ENCODE data around the gene PCNX4.

Gene PCNX4

GRCh38 chr14:60087668-60088067 is 4.1 kb upstream of the PCNX4 start:
- Histone ChIP-seq H3K9me3 (ENCODE audit: control insufficient read depth, insufficient read depth, low read length) (no peaks in the 10 kb centered on the region), H3K4me3 (ENCODE audit: low read length) (no peak overlapping the region), H3K36me3 (ENCODE audit: control insufficient read depth, insufficient read depth, low read length) (no peaks in the 10 kb centered on the region), H3K4me1 (ENCODE audit: control insufficient read depth, insufficient read depth, low read length) (no peaks in the 10 kb centered on the region), H3K27ac (ENCODE audit: low read length) (no peak overlapping the region), H3K27me3 (ENCODE audit: control insufficient read depth, insufficient read depth, low read length) (no peaks in the 10 kb centered on the region)
- no peak for DNase-seq (ENCODE audit: low read depth, low spot score)
- no CpG with 5 or more reads among the region's 3 CpGs for WGBS (ENCODE audit: insufficient coverage, insufficient read length)

- no CpG with 5 or more reads among the region's 4 CpGs for WGBS (ENCODE audit: insufficient coverage, insufficient read length)
- Histone ChIP-seq H3K36me3 (ENCODE audit: control insufficient read depth, insufficient read depth, low read length) (no peaks in the 10 kb centered on the region), H3K27ac (ENCODE audit: low read length) (no peak overlapping the region), H3K4me3 (ENCODE audit: low read length) (no peak overlapping the region), H3K4me1 (ENCODE audit: control insufficient read depth, insufficient read depth, low read length) (peaks cover under 1% of the 10 kb centered on the region; the same call in 1 of the 2 replicates), H3K27me3 (ENCODE audit: control insufficient read depth, insufficient read depth, low read length) (no peaks in the 10 kb centered on the region), H3K9me3 (ENCODE audit: control insufficient read depth, insufficient read depth, low read length) (no peaks in the 10 kb centered on the region)
- DNase-seq (ENCODE audit: low read depth, low spot score): no peak
Measured at GRCh38 chr14:60089221-60089620, 2.5 kb upstream of the PCNX4 start.

DNA sequence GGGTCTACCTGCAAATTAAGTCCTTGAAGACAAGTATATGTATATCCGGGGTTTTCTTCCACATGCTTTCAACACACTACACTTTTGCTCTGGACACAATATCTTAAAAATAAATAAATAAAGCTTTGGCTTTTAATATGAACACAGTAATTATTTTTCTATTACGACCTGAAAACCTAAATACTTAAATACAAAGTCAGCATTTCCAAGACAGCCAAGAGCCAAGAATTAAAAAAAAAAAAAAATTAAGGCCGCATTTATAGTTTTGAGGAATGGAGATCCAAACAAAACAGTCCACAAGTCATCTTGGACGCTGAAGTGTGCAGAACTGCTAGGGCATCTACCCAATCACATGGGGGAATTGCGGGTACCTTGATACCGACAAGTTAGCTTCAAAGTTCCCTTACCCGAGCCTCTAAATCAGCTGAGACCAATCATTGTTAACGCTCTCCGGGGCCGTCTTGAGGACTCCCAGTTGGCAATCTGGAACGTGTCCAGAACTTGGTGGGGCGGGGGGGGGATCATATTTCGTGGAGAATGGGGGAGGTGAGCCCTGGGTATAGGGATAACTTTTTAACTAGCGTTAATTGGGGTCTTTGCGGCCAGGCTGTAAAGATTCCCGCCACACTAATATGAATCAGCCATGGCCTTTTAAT is 731 bp upstream of the PCNX4 start:
- Histone ChIP-seq H3K4me1 (ENCODE audit: control insufficient read depth, insufficient read depth, low read length) (peaks cover 2% of the 10 kb centered on the region; the same call in 1 of the 2 replicates), H3K36me3 (ENCODE audit: control insufficient read depth, insufficient read depth, low read length) (no peaks in the 10 kb centered on the region), H3K27me3 (ENCODE audit: control insufficient read depth, insufficient read depth, low read length) (no peaks in the 10 kb centered on the region), H3K9me3 (ENCODE audit: control insufficient read depth, insufficient read depth, low read length) (no peaks in the 10 kb centered on the region), H3K27ac (ENCODE audit: low read length) (no peak overlapping the region), H3K4me3 (ENCODE audit: low read length) (peak overlapping the region; percentile 57; the same call in 1 of the 2 replicates)
- DNase-seq (ENCODE audit: low read depth, low spot score): no peak
- no CpG with 5 or more reads among the region's 16 CpGs for WGBS (ENCODE audit: insufficient coverage, insufficient read length)

DNA sequence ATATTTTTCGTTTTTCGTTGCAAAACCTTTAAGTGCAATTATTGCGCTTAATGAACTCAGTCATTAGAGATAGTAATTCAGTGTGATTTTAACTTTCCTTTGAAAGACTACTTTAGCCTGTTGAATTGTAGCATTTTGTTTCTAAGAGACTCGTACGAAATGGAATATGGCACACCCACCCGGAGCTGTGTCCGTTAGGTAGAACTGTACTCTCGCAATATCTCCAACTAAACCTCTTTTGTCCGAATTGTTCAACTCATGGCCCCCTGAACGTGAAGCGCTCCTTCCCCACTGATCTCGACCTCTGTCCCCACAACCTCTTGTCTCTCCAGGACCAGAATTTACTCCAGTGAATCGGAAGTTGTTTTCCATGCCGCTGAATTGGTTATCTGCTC is 800 bp downstream of the PCNX4 start:
- peaks cover 2% of the 10 kb centered on the region; the same call in 1 of the 2 replicates for H3K4me1 ChIP-seq (ENCODE audit: control insufficient read depth, insufficient read depth, low read length)
- H3K36me3 ChIP-seq (ENCODE audit: control insufficient read depth, insufficient read depth, low read length): no peaks in the 10 kb centered on the region
- no peaks in the 10 kb centered on the region for H3K27me3 ChIP-seq (ENCODE audit: control insufficient read depth, insufficient read depth, low read length)
- no peaks in the 10 kb centered on the region for H3K9me3 ChIP-seq (ENCODE audit: control insufficient read depth, insufficient read depth, low read length)
- H3K27ac ChIP-seq (ENCODE audit: low read length): no peak overlapping the region
- DNase-seq (ENCODE audit: low read depth, low spot score): no peak
- no CpG with 5 or more reads among the region's 14 CpGs for WGBS (ENCODE audit: insufficient coverage, insufficient read length)
- peak overlapping the region; percentile 57 for H3K4me3 ChIP-seq (ENCODE audit: low read length)

- no CpG with 5 or more reads among the region's 3 CpGs for WGBS (ENCODE audit: insufficient coverage, insufficient read length)
- peaks cover 2% of the 10 kb centered on the region; the same call in 1 of the 2 replicates for H3K4me1 ChIP-seq (ENCODE audit: control insufficient read depth, insufficient read depth, low read length)
- no peaks in the 10 kb centered on the region; the same call in 1 of the 2 replicates for H3K36me3 ChIP-seq (ENCODE audit: control insufficient read depth, insufficient read depth, low read length)
- no peaks in the 10 kb centered on the region for H3K27me3 ChIP-seq (ENCODE audit: control insufficient read depth, insufficient read depth, low read length)
- H3K9me3 ChIP-seq (ENCODE audit: control insufficient read depth, insufficient read depth, low read length): peaks cover 1% of the 10 kb centered on the region; the same call in 1 of the 2 replicates
- DNase-seq (ENCODE audit: low read depth, low spot score): no peak
- no peak overlapping the region for H3K27ac ChIP-seq (ENCODE audit: low read length)
- H3K4me3 ChIP-seq (ENCODE audit: low read length): peak overlapping the region; percentile 57; the same call in 1 of the 2 replicates
Measured at GRCh38 chr14:60093080-60093479, 1.4 kb downstream of the PCNX4 start.

- Histone ChIP-seq H3K27ac (ENCODE audit: low read length) (no peak overlapping the region), H3K4me1 (ENCODE audit: control insufficient read depth, insufficient read depth, low read length) (peaks cover 2% of the 10 kb centered on the region; the same call in 1 of the 2 replicates), H3K9me3 (ENCODE audit: control insufficient read depth, insufficient read depth, low read length) (peaks cover 1% of the 10 kb centered on the region; the same call in 1 of the 2 replicates), H3K27me3 (ENCODE audit: control insufficient read depth, insufficient read depth, low read length) (no peaks in the 10 kb centered on the region), H3K36me3 (ENCODE audit: control insufficient read depth, insufficient read depth, low read length) (no peaks in the 10 kb centered on the region; the same call in 1 of the 2 replicates), H3K4me3 (ENCODE audit: low read length) (no peak overlapping the region)
- DNase-seq (ENCODE audit: low read depth, low spot score): no peak
Measured at GRCh38 chr14:60093606-60094005, 1.9 kb downstream of the PCNX4 start.

DNA sequence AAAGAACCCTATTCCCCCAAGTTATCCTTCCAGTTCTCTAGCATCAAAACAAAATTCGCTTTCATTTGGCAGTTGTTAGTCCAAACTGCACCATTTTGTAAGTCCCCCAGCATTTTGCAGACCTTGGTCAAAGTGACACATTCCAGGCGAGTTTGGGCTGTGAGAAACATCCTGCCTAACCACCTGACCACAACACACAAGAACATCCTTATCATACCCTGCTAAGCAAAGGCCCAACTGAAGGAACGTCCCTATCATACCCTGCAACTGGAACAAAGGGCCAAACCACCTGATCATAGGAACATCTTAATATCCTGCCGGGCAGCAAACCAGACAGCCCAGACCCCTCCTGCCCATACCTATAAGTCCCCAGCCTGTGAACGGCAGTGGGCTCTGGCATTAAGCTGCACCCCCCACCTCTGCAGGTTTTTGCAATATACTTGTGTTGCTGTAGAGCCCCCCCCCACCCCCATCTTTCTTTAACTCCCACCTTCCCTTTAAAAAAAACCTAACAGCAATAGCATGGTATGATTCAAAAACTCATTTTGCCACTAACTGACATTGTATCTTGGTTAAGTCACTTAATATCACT is 2.7 kb downstream of the PCNX4 start:
- Histone ChIP-seq H3K4me1 (ENCODE audit: control insufficient read depth, insufficient read depth, low read length) (peaks cover 2% of the 10 kb centered on the region; the same call in 1 of the 2 replicates), H3K27ac (ENCODE audit: low read length) (no peak overlapping the region), H3K4me3 (ENCODE audit: low read length) (no peak overlapping the region), H3K36me3 (ENCODE audit: control insufficient read depth, insufficient read depth, low read length) (no peaks in the 10 kb centered on the region; the same call in 1 of the 2 replicates), H3K9me3 (ENCODE audit: control insufficient read depth, insufficient read depth, low read length) (peaks cover 1% of the 10 kb centered on the region; the same call in 1 of the 2 replicates), H3K27me3 (ENCODE audit: control insufficient read depth, insufficient read depth, low read length) (no peaks in the 10 kb centered on the region)
- no CpG with 5 or more reads among the region's 5 CpGs for WGBS (ENCODE audit: insufficient coverage, insufficient read length)
- no peak for DNase-seq (ENCODE audit: low read depth, low spot score)

- no peaks in the 10 kb centered on the region; the same call in 1 of the 2 replicates for H3K36me3 ChIP-seq (ENCODE audit: control insufficient read depth, insufficient read depth, low read length)
- no peak for DNase-seq (ENCODE audit: low read depth, low spot score)
- peaks cover 2% of the 10 kb centered on the region; the same call in 1 of the 2 replicates for H3K4me1 ChIP-seq (ENCODE audit: control insufficient read depth, insufficient read depth, low read length)
- H3K27ac ChIP-seq (ENCODE audit: low read length): no peak overlapping the region
- H3K4me3 ChIP-seq (ENCODE audit: low read length): no peak overlapping the region
- H3K9me3 ChIP-seq (ENCODE audit: control insufficient read depth, insufficient read depth, low read length): peaks cover 1% of the 10 kb centered on the region; the same call in 1 of the 2 replicates
- H3K27me3 ChIP-seq (ENCODE audit: control insufficient read depth, insufficient read depth, low read length): no peaks in the 10 kb centered on the region
Measured at GRCh38 chr14:60095231-60095630, 3.5 kb downstream of the PCNX4 start.

DNA sequence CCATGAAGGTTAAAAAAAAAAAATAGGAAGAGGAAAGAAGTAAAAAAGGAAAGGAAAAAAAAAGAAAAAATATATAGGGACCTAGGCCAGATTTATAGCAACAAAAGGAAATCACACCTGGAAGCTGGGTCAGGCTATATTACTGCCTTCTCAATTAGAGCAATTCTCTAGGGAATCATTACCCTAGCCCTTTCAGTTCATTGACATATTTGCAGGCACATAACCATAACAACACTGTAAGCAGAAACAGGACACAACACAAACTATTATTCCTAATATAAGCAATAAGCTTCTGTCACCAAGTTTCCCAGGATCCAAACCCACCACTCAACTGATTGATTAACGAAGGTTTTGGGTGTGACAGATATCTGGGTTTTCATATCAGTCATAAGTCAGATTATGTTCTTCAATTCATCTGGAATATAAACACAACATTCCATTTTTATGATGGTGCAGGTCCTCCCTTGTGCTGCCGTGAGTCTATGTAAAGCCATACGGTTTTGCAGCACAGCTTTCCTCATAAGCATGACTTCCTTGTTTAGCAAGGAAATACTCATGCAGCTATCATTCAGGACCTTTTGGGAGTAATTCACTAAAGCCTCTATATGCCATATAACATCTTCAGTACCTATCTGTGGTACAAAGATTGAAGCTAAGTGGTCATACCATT is 4.2 kb downstream of the PCNX4 start:
- H3K27me3 ChIP-seq (ENCODE audit: control insufficient read depth, insufficient read depth, low read length): no peaks in the 10 kb centered on the region
- H3K4me3 ChIP-seq (ENCODE audit: low read length): no peak overlapping the region
- DNase-seq (ENCODE audit: low read depth, low spot score): no peak
- peaks cover 1% of the 10 kb centered on the region; the same call in 1 of the 2 replicates for H3K9me3 ChIP-seq (ENCODE audit: control insufficient read depth, insufficient read depth, low read length)
- no peak overlapping the region for H3K27ac ChIP-seq (ENCODE audit: low read length)
- H3K36me3 ChIP-seq (ENCODE audit: control insufficient read depth, insufficient read depth, low read length): no peaks in the 10 kb centered on the region; the same call in 1 of the 2 replicates
- WGBS (ENCODE audit: insufficient coverage, insufficient read length): no CpG with 5 or more reads among the region's 3 CpGs
- peaks cover 2% of the 10 kb centered on the region; the same call in 1 of the 2 replicates for H3K4me1 ChIP-seq (ENCODE audit: control insufficient read depth, insufficient read depth, low read length)

- H3K27ac ChIP-seq (ENCODE audit: low read length): no peak overlapping the region
Measured at GRCh38 chr14:60097974-60098373, 6.3 kb downstream of the PCNX4 start.

More at GRCh38 chr14:60097974-60098373, 6.3 kb downstream of the PCNX4 start:
- Histone ChIP-seq H3K36me3 (ENCODE audit: control insufficient read depth, insufficient read depth, low read length) (no peaks in the 10 kb centered on the region; the same call in 1 of the 2 replicates), H3K4me3 (ENCODE audit: low read length) (no peak overlapping the region), H3K4me1 (ENCODE audit: control insufficient read depth, insufficient read depth, low read length) (peaks cover 2% of the 10 kb centered on the region; the same call in 1 of the 2 replicates), H3K9me3 (ENCODE audit: control insufficient read depth, insufficient read depth, low read length) (peaks cover 1% of the 10 kb centered on the region; the same call in 1 of the 2 replicates), H3K27me3 (ENCODE audit: control insufficient read depth, insufficient read depth, low read length) (no peaks in the 10 kb centered on the region)
- no CpG with 5 or more reads among the region's 6 CpGs for WGBS (ENCODE audit: insufficient coverage, insufficient read length)
- DNase-seq (ENCODE audit: low read depth, low spot score): no peak

All from iPS DF 6.9 (cell line).